VCaP (cell line): ENCODE data around the gene PDE4D.

Experiments
- H3K27ac ChIP-seq: fragments of 450-650 bp; 2 replicates; pipeline ENCODE4 v1.5.1; 2017
- TF ChIP-seq, protein P1 (sequence below): fragments of 450-650 bp; conservative IDR thresholded peaks from 2 replicates; pipeline ENCODE4 v1.5.1; 2017; ENCODE audit warnings: mild to moderate bottlenecking, moderate library complexity

The PDE4D gene

GRCh38 chr5:59034498-59035186, 858.9 kb downstream of the PDE4D start:
- TF ChIP-seq, protein P1, sequence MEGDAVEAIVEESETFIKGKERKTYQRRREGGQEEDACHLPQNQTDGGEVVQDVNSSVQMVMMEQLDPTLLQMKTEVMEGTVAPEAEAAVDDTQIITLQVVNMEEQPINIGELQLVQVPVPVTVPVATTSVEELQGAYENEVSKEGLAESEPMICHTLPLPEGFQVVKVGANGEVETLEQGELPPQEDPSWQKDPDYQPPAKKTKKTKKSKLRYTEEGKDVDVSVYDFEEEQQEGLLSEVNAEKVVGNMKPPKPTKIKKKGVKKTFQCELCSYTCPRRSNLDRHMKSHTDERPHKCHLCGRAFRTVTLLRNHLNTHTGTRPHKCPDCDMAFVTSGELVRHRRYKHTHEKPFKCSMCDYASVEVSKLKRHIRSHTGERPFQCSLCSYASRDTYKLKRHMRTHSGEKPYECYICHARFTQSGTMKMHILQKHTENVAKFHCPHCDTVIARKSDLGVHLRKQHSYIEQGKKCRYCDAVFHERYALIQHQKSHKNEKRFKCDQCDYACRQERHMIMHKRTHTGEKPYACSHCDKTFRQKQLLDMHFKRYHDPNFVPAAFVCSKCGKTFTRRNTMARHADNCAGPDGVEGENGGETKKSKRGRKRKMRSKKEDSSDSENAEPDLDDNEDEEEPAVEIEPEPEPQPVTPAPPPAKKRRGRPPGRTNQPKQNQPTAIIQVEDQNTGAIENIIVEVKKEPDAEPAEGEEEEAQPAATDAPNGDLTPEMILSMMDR = peak; percentile 83

GRCh38 chr5:59027145-59027907, 866.2 kb downstream of the PDE4D start:
- TF ChIP-seq, protein P1 = no peak

More at GRCh38 chr5:59034498-59035186, 858.9 kb downstream of the PDE4D start:
- H3K27ac ChIP-seq = peak overlapping the region; percentile 25

GRCh38 chr5:59025734-59026133, 867.8 kb downstream of the PDE4D start:
- TF ChIP-seq, protein P1 = no peak

More at GRCh38 chr5:59027145-59027907, 866.2 kb downstream of the PDE4D start:
- H3K27ac ChIP-seq = no peak overlapping the region

DNA sequence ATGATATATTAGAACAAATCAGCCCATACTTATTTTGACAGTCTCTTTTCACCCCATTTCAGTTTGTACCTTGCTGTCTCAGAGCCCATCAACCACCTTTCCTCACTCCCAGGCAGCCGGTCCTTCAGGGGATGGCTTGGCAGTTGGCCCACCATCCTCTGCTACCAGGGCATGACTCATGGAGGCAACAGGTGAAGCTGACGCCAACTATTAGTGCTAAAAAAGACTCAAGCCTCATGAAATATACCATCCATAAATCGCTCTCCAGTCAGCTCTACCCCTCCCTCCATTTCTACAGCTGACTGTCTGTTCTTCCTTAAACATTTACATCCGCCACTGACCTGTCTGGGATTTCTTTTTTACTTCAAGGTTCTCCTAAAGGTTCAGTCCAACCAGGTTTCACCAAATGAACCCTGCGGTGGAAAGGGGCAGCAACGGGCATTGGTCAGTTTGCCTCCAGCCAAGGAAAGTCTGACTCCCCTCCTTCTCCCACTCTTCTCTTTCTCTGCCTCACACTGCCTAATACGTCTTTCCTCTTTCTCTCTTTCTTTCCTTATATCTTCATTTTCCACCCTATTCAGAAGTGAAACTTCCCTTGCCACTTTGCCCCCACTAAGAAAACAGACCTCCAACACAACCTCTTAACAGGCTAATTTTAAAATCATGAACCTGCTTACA, 871.5 kb downstream of the PDE4D start:
- H3K27ac ChIP-seq = no peak overlapping the region
- TF ChIP-seq, protein P1 = no peak

More at GRCh38 chr5:59025734-59026133, 867.8 kb downstream of the PDE4D start:
- H3K27ac ChIP-seq = no peak overlapping the region

- TF ChIP-seq, protein P1 = no peak
Measured at GRCh38 chr5:59021286-59021673, 872.2 kb downstream of the PDE4D start.

DNA sequence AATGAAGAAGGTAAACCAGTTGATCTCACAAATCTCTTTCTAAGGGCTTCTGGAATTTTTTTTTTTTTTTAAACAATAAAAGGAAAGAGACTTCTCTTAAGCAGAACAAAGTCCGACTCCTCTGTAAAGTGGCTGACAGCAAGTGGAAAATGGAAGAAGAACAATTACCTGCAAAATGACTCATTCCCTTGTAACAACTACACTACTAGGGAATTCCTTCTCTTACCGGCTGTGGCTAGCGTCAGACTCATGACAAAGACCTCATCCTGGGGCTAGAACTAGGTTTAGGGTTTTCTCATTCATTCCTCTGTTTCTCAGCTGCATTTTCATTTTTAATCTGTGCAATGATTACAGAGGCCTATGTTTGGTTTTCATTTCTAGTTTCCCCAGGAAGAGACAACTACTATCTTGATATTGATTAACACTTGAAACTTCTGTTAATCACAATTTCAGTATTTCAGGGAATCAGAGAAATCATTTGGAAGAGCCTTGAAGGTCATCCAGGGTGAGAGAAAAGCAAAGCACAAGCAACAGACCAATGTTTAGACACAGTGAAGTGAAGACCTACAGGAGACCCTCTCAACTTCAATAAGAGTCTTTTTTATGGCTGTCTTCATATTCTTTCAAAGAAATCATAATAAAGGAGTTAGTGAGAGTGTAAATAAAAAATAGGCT, 872.8 kb downstream of the PDE4D start:
- no peak overlapping the region for H3K27ac ChIP-seq
- TF ChIP-seq, protein P1 = no peak

More at GRCh38 chr5:59021286-59021673, 872.2 kb downstream of the PDE4D start:
- no peak overlapping the region for H3K27ac ChIP-seq
